Stomach (tissue), 9 donors: ENCODE results near the gene SWAP70. TPM values are rescaled to one million over a fixed set of nuclear protein-coding genes. Genes with fewer than 3 reads are reported as not detected.
"Not testable (repeated sequence)": the region's sequence is repeated elsewhere in the genome, so short reads cannot be mapped to it uniquely, and the experiment has no call there.

Source experiments
- DNase-seq, 2 donors: peaks; one replicate each; pipeline versions ENCODE4 v3.0.0 to v3.0.0-alpha.2; 2013 to 2019
- H3K27ac ChIP-seq, 5 donors: fragments of 200-600 bp in 4 of 5; sonication (generic) in 4 of 5; one replicate each; pipeline ENCODE4 v1.5.1; 2013 to 2019; ENCODE audit warnings: mild to moderate bottlenecking in 1 of 5, moderate library complexity in 1 of 5
- H3K27me3 ChIP-seq, 3 donors: fragments of 200-600 bp; sonication (generic); one replicate each; pipeline ENCODE4 v1.5.1; 2017 to 2019; ENCODE audit warnings: mixed run types in 1 of 3
- H3K36me3 ChIP-seq, 4 donors: fragments of 200-600 bp; sonication (generic); 1 replicate in 3 of 4; 2 replicates in 1 of 4; pipeline ENCODE4 v1.5.1; 2016 to 2019
- H3K4me1 ChIP-seq, 4 donors: fragments of 200-600 bp; sonication (generic); one replicate each; pipeline ENCODE4 v1.5.1; 2016 to 2019
- H3K4me3 ChIP-seq, 4 donors: fragments of 200-600 bp; sonication (generic) in 3 of 4; one replicate each; pipeline ENCODE4 v1.5.1; 2016 to 2019; ENCODE audit warnings: mild to moderate bottlenecking in 1 of 4
- H3K9me3 ChIP-seq, 4 donors: fragments of 200-600 bp; sonication (generic); one replicate each; pipeline ENCODE4 v1.5.1; 2016 to 2019
- CTCF ChIP-seq, 7 experiments: fragments of 450-650 bp in 4 of 7; fragments of 200-600 bp in 3 of 7; sonication (generic) in 3 of 7; IDR thresholded peaks; one replicate each; pipeline ENCODE4 v1.5.1; 2016 to 2019; ENCODE audit warnings: antibody characterized with exemption in 7 of 7, control low read depth in 2 of 7, mild to moderate bottlenecking in 1 of 7
- EP300 ChIP-seq: sonication (generic); formaldehyde crosslinking; IDR thresholded peaks from one replicate; pipeline ENCODE4 v1.6.1; 2017; ENCODE audit warnings: antibody characterized with exemption
- POLR2A ChIP-seq, 4 donors: fragments of 450-650 bp; IDR thresholded peaks; one replicate each; pipeline ENCODE4 v1.6.1; 2016; ENCODE audit warnings: antibody characterized with exemption in 4 of 4, control low read depth in 2 of 4, mild to moderate bottlenecking in 1 of 4, moderate library complexity in 1 of 4
- POLR2AphosphoS5 ChIP-seq, 3 donors: sonication (generic); formaldehyde crosslinking; IDR thresholded peaks; one replicate each; pipeline ENCODE4 v1.6.1; 2016; ENCODE audit warnings: antibody characterized with exemption in 3 of 3
- WGBS, 5 donors: extraction: QIAGEN DNeasy Blood & Tissue Kit in 3 of 5; methylation state at CpG; one replicate each; pipeline versions ENCODE4 v1.1.5 to v1.1.7; 2013 to 2018; 5-methylcytosine and 5-hydroxymethylcytosine counted together
- intact Hi-C: fragments of 100-400 bp; cut with DNase I; formaldehyde crosslinking; loops from one replicate; pipeline ENCODE4 v1.15.1; 2023; ENCODE audit warnings: low total_unique reads
- polyA plus RNA-seq, 3 donors: library from polyadenylated mRNA; stranded (reverse); fragments of 200-250 nt; gene quantifications; one replicate each; pipeline ENCODE4 v1.2.3, GENCODE V29; 2013
- total RNA-seq, 5 donors: library from RNA; depleted of rRNA; stranded (reverse); fragments of >200 nt; gene quantifications; one replicate each; pipeline versions ENCODE4 v1.1.0 to v1.2.3, GENCODE V29; 2014 to 2016
- donor health status: healthy with polysubstance abuse.
- donor health status: Bipolar disorder and iron deficiency.
- donor health status: healthy.

Gene SWAP70
- total and polyA plus RNA-seq, 8 donors, result 5.1 to 39.5 (median 18.3) TPM

GRCh38 chr11:9738707-9739106 is 74.8 kb downstream of the SWAP70 start:
- 84 to 100% (median 96%) methylated on average over 1 of the region's 1 CpG for WGBS, 5 donors
- H3K4me1 ChIP-seq, result no peaks in the 10 kb centered on the region
- peak overlapping the region in 2 of 5 donors; percentile 24 to 31 for H3K27ac ChIP-seq
- peaks cover 20 to 79% (median 71%) of the 10 kb centered on the region in 4 donors for H3K36me3 ChIP-seq
- intact Hi-C loops, result no loop called here
- no peak for DNase-seq
- no peak overlapping the region for H3K4me3 ChIP-seq
- no peak for TF ChIP-seq CTCF (IDR thresholded peaks at IDR 0.05)
- no peak for TF ChIP-seq EP300
- no peak for TF ChIP-seq POLR2AphosphoS5 (IDR thresholded peaks at IDR 0.05)
- no peaks in the 10 kb centered on the region for H3K27me3 ChIP-seq
- H3K9me3 ChIP-seq, result peaks cover 0 to 6% (median 0%) of the 10 kb centered on the region in 4 donors

GRCh38 chr11:9739123-9739900 is 75.4 kb downstream of the SWAP70 start:
- 83 to 93% (median 91%) methylated on average over 4 of the region's 4 CpGs for WGBS, 5 donors
- peak in 1 of 2 donors; percentile 25 for DNase-seq
- Histone ChIP-seq H3K27ac (peak overlapping the region in 2 of 5 donors; percentile 24 to 31), H3K36me3 (peaks cover 20 to 73% (median 65%) of the 10 kb centered on the region in 4 donors), H3K4me3 (no peak overlapping the region), H3K4me1 (no peaks in the 10 kb centered on the region), H3K27me3 (no peaks in the 10 kb centered on the region), H3K9me3 (peaks cover 0 to 6% (median 0%) of the 10 kb centered on the region in 4 donors)
- TF ChIP-seq EP300 (no peak), POLR2AphosphoS5 (IDR thresholded peaks at IDR 0.05) (no peak), POLR2A (IDR thresholded peaks at IDR 0.05) (no peak), CTCF (IDR thresholded peaks at IDR 0.05) (no peak)
- intact Hi-C loops, result no loop called here

- DNase-seq, result no peak
- Histone ChIP-seq H3K27ac (no peak overlapping the region), H3K4me1 (peaks cover 0 to 7% (median 0%) of the 10 kb centered on the region in 4 donors), H3K27me3 (no peaks in the 10 kb centered on the region), H3K4me3 (no peak overlapping the region), H3K36me3 (peaks cover 20 to 72% (median 66%) of the 10 kb centered on the region in 4 donors), H3K9me3 (peaks cover 0 to 4% (median 0%) of the 10 kb centered on the region in 4 donors)
- TF ChIP-seq EP300 (no peak), POLR2A (IDR thresholded peaks at IDR 0.05) (no peak), POLR2AphosphoS5 (IDR thresholded peaks at IDR 0.05) (no peak), CTCF (IDR thresholded peaks at IDR 0.05) (no peak)
- 67 to 83% (median 80%) methylated on average over 12 of the region's 12 CpGs for WGBS, 5 donors
- intact Hi-C loops, result loop anchor here (10.0 kb wide), 1 partner anchor 116 kb away; no protein-coding TSS in a partner anchor
Observed at GRCh38 chr11:9740202-9740883, 76.5 kb downstream of the SWAP70 start.

- no peak for DNase-seq
- H3K9me3 ChIP-seq, result no peaks in the 10 kb centered on the region
- intact Hi-C loops, result loop anchor here (10.0 kb wide), 1 partner anchor 116 kb away; no protein-coding TSS in a partner anchor
- 91 to 94% (median 93%) methylated on average over 6 of the region's 6 CpGs for WGBS, 5 donors
- H3K27me3 ChIP-seq, result no peaks in the 10 kb centered on the region
- peaks cover 20 to 75% (median 68%) of the 10 kb centered on the region in 4 donors for H3K36me3 ChIP-seq
- H3K4me1 ChIP-seq, result peaks cover 0 to 7% (median 0%) of the 10 kb centered on the region in 4 donors
- no peak overlapping the region for H3K27ac ChIP-seq
- no peak overlapping the region for H3K4me3 ChIP-seq
- TF ChIP-seq CTCF (IDR thresholded peaks at IDR 0.05), result no peak
- no peak for TF ChIP-seq POLR2AphosphoS5 (IDR thresholded peaks at IDR 0.05)
- TF ChIP-seq POLR2A (IDR thresholded peaks at IDR 0.05), result no peak
- TF ChIP-seq EP300, result no peak
Observed at GRCh38 chr11:9741260-9741659, 77.4 kb downstream of the SWAP70 start.

GRCh38 chr11:9743512-9743911 is 79.6 kb downstream of the SWAP70 start:
- not testable (repeated sequence) for H3K9me3 ChIP-seq, H3K27ac ChIP-seq, DNase-seq, H3K27me3 ChIP-seq, H3K4me3 ChIP-seq
- intact Hi-C loops, result loop anchor here (10.0 kb wide), 1 partner anchor 119 kb away; no protein-coding TSS in a partner anchor
- Histone ChIP-seq H3K4me1 (peaks cover 0 to 19% (median 7%) of the 10 kb centered on the region in 4 donors), H3K36me3 (peaks cover 15 to 63% (median 59%) of the 10 kb centered on the region in 4 donors)
- 61 to 93% (median 91%) methylated on average over 3 of the region's 3 CpGs for WGBS, 5 donors
